ENCODE measurements around the gene DPYSL4. TPM values are rescaled to one million over a fixed set of nuclear protein-coding genes. Genes with fewer than 3 reads are reported as not detected.

DPYSL4 gene
- total and polyA plus RNA-seq, 2 of the 4 experiments (the other 2 are of a cell fraction), result 8.1 to 30.5 TPM

GRCh38 chr10:132232981-132233380 is 46.2 kb downstream of the DPYSL4 start:
- Histone ChIP-seq H2BK5ac (ENCODE audit: low read depth, low read length, poor library complexity, severe bottlenecking) (no peak overlapping the region), H3K4ac (ENCODE audit: low read depth, low read length) (no peak overlapping the region), H3K4me3 (ENCODE audit: insufficient read depth, low read depth, low read length) (no peak overlapping the region), H2BK20ac (ENCODE audit: low read depth, low read length) (no peak overlapping the region), H2AK9ac (replicated peaks; ENCODE audit: low read depth, low read length, poor library complexity) (no peak overlapping the region), H2BK120ac (ENCODE audit: low read depth, low read length) (no peak overlapping the region), H4K91ac (ENCODE audit: insufficient read depth, low read depth, low read length) (no peak overlapping the region), H4K8ac (ENCODE audit: low read depth in 2 of 2, low read length in 2 of 2) (no peak overlapping the region), H3K4me1 (ENCODE audit: control insufficient read depth, insufficient read depth, low read length) (no peaks in the 10 kb centered on the region), H3K4me2 (ENCODE audit: low read depth, low read length) (no peak overlapping the region), H3K23ac (ENCODE audit: low read depth, low read length) (no peak overlapping the region), H3K56ac (ENCODE audit: extremely low read depth, insufficient read depth, low read length) (no peak overlapping the region), H4K20me1 (ENCODE audit: insufficient read depth, low read length) (no peaks in the 10 kb centered on the region), H2AK5ac (ENCODE audit: low read depth, low read length) (no peak overlapping the region), H3K79me1 (ENCODE audit: low read depth in 1 of 2, low read length in 2 of 2) (no peaks in the 10 kb centered on the region), H3K27me3 (ENCODE audit: control insufficient read depth, insufficient read depth, low read length) (peaks cover 3% of the 10 kb centered on the region; the same call in 1 of the 2 replicates), H3K9me1 (ENCODE audit: insufficient read depth, low read length) (no peaks in the 10 kb centered on the region; the same call in 1 of the 2 replicates), H4K5ac (ENCODE audit: low read depth, low read length) (no peak overlapping the region), H3K27ac (ENCODE audit: insufficient read depth, low read length) (no peak overlapping the region), H2BK15ac (ENCODE audit: low read depth, low read length) (no peak overlapping the region), H3K14ac (replicated peaks; ENCODE audit: low read depth, low read length) (no peak overlapping the region), H3K9me3 (ENCODE audit: control insufficient read depth, insufficient read depth, low read length) (no peaks in the 10 kb centered on the region), H3K9ac (ENCODE audit: low read depth, low read length) (no peak overlapping the region), H2AFZ (replicated peaks; ENCODE audit: low read length, poor library complexity) (no peak overlapping the region), H3K18ac (ENCODE audit: low read depth, low read length) (no peak overlapping the region), H3K36me3 (ENCODE audit: control insufficient read depth, insufficient read depth, low read length) (no peaks in the 10 kb centered on the region)
- dilution Hi-C loops (cut with HindIII; ENCODE audit: low sequenced_read_pairs, unreplicated experiment) (loop anchor here (25.0 kb wide), 1 partner anchor 104 kb away; the partner anchor contains the start of gene LRRC27), in situ Hi-C loops (cut with MboI; ENCODE audit: low sequenced_read_pairs) (no loop called here), intact Hi-C loops (cut with micrococcal nuclease) (no loop called here)
- no peak for TF ChIP-seq RAD21 (IDR thresholded peaks at IDR 0.05; ENCODE audit: low read length)
- no peak for TF ChIP-seq NFE2L2 (IDR thresholded peaks at IDR 0.05; ENCODE audit: low read depth, low read length)
- ATAC-seq (ENCODE audit: low read depth) (no peak), DNase-seq (no peak)
- 68% methylated on average over 3 of the region's 9 CpGs; no CpG with 5 or more reads in 1 of the 2 experiments for WGBS, 2 experiments (ENCODE audit: extremely low coverage in 2 of 2, insufficient read length in 1 of 2)
- CTCF ChIA-PET, result no interaction called here
- no TSS peak for BruUV-seq (replicated peaks)
- POLR2A ChIA-PET (ENCODE audit: unreplicated experiment), result no interaction called here

Data from IMR-90 (cell line).